GM18868 (cell line): ENCODE data around the gene OXCT1.
"Not testable (repeated sequence)": the region's sequence is repeated elsewhere in the genome, so short reads cannot be mapped to it uniquely, and the experiment has no call there.

Experiments
- ATAC-seq: cut with Tn5 transposase; IDR thresholded peaks from one replicate; pipeline ENCODE4 v1.9.1; 2021; ENCODE audit warnings: mild to moderate bottlenecking, moderate library complexity; ENCODE audit not compliant: unreplicated experiment

Gene OXCT1

GRCh38 chr5:41874512-41875060, 4.4 kb upstream of the OXCT1 start:
- ATAC-seq: no peak

DNA sequence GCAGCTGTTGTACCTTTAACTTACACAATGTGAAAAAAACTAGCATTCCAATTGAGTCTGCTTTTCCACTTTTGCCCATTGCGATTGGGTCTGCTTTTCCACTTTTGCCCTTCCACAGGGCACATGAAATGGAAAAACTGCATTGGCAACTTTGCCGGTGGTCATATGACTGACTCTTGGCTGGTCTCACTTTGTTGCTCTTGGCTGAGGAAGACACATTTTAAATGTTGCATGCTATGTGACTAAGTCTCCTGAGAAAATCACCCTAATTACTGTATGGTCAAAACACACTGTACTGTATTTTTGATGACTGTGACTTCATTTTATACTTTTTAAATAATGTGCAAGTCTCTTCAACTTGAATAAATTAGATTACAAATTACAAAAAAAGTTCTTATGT, 1.6 kb upstream of the OXCT1 start:
- no peak for ATAC-seq

DNA sequence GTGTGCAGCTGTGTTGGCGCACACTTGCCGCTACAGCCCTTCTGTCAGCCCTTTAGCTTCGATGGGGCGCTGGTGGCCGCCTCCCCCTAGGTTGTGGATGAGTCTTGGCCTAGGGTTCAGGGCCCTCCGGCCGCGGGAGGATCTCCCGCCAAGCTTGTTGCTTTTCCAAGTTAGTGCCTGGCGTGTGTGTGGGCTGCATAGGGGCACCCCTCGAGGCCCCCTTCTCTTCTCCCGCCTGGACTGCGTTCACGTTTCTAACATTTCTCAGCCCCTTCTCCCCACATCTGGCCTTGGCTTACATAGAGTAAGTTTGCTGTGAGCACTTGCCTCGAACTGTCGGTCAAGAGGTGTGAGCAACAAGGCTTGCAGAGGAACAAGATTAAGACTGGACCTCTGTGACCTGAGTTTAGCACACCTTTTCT, 413 bp upstream of the OXCT1 start:
- no peak for ATAC-seq

- no peak for ATAC-seq
Observed at GRCh38 chr5:41869151-41869723, 988 bp downstream of the OXCT1 start.

GRCh38 chr5:41863871-41864486, 6.2 kb downstream of the OXCT1 start:
- ATAC-seq: peak; percentile 75

- no peak for ATAC-seq
Observed at GRCh38 chr5:41858890-41859289, 11.3 kb downstream of the OXCT1 start.

DNA sequence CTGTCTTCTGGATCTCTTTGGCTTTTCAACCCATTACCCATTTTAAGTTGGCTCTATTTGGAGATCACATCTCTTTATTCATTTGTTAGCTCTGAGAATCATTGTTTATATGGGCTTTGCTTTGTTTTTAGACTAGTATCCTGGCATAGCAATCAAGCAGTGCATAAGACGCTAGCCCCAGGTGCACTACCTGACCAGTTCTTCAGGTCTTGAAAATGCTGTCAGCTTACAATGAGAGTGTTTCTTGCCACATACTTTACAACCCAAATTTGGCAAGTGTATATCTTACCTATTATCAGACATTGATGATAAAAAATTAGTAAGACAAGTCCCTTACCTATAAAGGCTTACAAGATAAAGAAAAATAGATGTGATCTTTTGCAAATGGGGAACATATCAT, 12.2 kb downstream of the OXCT1 start:
- no peak for ATAC-seq

GRCh38 chr5:41856644-41857491, 13.4 kb downstream of the OXCT1 start:
- ATAC-seq: peak; percentile 94

DNA sequence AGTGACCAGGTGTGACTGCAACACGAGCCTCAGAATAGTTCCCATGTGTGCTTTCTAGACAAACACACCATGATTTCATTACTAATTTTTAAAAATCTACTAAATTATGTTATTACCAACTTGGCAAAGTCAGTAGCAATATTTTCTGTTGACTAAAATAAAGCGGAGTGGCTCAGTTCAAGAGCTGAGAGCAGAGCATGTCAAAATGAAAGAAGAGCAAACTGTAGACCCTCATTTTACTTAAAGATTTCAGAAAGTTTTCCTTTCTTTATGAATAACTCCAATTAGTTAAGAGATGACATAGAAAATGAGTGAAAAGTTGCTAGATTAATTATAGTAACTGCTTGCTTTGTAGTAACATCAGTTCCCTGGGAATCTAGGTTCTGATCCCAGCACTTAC, 17.9 kb downstream of the OXCT1 start:
- no peak for ATAC-seq

DNA sequence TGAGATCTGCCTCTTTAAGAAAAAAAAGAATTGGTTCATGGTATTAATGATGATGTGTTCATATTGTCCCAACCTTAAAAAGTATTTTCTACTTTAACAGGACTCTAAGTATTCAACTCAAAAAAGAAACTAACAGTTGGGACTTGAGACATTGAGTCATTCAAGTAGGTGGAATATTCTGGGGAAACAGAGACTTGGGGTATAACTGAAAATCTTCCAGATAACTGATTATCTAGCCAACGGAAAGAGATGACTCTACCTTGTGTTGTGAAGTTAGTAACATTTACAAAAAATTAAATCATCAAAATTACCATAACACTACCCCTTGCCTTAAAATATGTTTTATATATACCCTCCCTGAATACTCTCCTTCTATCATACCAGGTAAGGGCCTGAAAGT, 19.1 kb downstream of the OXCT1 start:
- no peak for ATAC-seq

DNA sequence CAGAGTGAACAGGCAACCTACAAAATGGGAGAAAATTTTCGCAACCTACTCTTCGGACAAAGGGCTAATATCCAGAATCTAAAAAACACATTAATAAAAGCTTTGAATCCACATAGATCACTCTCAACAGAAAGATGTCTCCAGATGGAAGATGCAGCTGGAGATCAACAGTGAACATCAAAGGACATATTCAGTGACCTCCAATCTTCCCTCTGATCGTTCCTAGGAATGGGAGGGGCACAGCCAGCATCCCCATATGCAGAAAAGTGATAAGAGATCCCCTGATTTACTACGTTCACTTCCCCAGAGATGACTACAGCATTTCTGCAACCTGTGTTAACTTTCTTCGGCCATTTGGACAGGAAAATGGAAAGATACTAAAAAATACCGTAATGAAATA, 21.2 kb downstream of the OXCT1 start:
- ATAC-seq: no peak

DNA sequence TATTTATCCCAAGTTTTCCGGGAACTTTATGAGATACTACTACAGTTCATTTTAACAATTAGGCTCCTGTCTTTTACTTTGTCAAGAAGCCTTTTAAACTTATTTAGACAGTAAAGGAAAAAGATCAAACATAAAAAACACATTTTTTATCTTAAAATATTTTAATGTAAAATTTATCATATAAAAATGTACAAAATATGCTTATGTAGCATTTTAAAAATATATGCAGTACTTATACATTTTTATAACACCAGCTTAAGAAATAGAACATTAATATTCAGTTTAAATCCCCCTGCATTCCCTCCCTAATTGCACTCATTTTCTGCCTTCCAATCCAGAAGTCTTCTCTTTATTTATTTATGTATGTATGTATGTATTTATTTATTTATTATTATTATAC, 24.5 kb downstream of the OXCT1 start:
- not testable (repeated sequence) for ATAC-seq

GRCh38 chr5:41844502-41844901, 25.7 kb downstream of the OXCT1 start:
- no peak for ATAC-seq

DNA sequence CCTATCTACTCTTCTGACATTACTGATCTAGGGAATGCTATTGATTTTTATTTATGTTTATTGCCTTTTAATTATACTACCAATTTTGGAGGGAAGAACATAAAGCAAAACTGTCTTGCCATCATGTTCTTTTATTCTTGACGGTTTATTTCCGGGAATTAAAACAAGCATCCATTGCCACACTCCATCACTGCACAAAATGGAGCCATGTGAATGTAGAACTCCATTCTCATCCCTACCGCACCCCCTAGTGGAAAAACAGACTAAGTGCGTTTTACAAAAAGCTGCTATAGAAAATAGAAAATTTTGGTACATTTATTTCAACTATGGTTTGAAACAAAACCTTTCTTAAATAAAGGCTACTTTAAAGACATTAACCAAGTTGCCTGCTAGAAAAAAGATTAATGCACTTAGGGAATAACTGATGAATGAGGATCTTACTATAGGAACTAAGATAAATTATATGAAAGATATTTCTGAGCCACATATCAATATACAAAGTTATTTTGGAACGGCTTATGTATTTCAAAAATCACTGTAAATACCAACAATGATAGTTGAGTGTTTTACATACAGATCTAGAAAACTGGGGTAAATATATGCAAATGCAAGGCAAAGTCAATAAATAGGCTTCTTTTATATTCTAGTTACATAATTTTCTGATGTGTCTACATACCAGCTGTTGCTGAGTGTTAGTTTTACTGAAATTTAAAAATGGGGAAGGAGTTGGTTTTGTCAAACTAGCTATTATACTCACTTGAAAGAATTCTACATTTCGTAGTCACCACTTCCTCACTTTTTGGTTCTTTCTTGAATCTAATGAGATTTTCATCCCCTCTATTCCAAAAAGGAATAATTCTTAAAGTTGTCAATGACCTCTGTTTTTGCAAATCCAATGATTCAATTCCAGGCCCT, 26.5 kb downstream of the OXCT1 start:
- ATAC-seq: peak; percentile 65

DNA sequence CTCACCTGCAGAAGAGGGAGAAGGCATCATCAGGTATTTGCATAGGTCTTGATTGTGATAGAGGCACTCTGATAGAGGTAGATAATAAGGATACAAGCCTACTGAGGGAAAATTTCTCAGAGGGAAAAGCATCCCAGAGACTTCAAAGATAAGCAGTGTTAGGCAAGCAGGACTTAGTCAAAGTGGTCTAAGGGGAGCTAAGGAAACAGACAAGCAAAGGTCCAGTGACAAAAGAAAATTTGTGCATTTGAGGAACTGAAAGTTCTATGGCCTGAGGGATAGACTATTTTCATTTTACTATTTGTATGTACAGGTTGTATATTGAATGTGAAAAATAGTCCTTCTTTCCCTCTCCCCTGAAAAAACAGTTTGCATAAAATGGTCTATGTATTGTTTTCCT, 27.4 kb downstream of the OXCT1 start:
- ATAC-seq: peak; percentile 89

- ATAC-seq: no peak
Observed at GRCh38 chr5:41841325-41841724, 28.9 kb downstream of the OXCT1 start.

- no peak for ATAC-seq
Observed at GRCh38 chr5:41840251-41840650, 30.0 kb downstream of the OXCT1 start.

DNA sequence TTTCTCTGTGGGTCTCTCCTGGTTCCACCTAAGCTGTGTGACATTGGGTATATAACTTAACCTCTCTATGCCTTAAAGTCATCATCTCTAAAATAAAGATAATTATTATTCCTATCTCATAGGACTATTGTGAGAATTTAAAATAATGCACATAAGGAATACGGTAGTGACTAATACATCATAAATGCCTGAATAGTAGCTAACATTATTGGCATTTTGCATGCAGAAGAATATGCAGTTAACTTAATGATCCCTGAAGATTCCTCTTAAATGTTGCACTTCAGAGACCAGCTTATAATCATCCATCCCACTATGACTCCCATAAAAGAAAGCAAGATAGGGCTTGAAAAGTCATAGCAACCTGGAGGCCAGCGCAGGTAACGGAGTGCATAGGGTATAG, 32.4 kb downstream of the OXCT1 start:
- ATAC-seq: no peak

DNA sequence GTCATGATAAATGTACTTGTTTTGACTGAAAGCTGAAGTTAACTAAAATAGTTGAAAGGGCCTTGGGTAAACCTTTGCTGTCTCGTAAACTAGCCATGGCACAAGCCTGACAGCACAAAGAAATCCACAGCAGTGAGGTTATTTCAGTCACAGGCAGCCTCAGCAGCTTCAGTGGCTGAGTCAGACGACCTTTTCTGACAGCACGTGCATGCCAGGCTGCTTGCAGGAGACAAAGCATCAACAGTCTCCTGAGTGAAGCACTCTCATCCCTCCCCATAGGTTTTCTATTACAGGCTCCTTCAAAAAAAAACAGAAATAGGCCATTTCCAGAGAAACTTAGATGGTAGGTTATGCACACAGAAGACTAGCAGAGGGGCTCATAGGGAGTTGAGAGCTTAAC, 34.6 kb downstream of the OXCT1 start:
- ATAC-seq: peak; percentile 45

GRCh38 chr5:41834506-41834905, 35.7 kb downstream of the OXCT1 start:
- ATAC-seq: no peak

DNA sequence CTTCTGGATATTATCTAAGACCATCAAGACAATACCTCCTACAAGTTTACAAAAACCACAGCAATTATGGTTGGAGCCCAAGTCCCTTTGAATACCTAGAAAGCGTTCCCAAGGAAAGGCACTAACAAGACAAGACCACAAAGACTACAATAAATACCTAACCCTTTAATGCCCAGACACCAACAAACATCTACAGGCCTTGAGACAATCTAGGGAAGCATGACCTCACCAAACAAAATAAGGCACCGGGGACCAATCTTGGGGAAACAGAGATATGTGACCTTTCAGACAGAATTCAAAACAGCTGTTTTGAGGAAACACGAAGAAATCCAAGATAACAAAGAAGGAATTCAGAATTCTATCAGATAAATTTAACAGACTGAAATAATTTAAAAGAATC, 37.8 kb downstream of the OXCT1 start:
- ATAC-seq: no peak
